Activated CD8-positive, alpha-beta T cell treated with anti-CD3 and anti-CD28 coated beads for 36 hours (primary cell): ENCODE data around the gene GMCL1. TPM values are rescaled to one million over a fixed set of nuclear protein-coding genes. Genes with fewer than 3 reads are reported as not detected.

Source experiments
- ATAC-seq: fragments of 200-7000 bp; cut with Tn5 transposase; one replicate; pipeline ENCODE4 v1.10.0; 2021; ENCODE audit warnings: mild to moderate bottlenecking, moderate library complexity
- CTCF ChIA-PET: fragments of 350-600 bp; sonication (Branson Sonifier 250); formaldehyde crosslinking; loops from one replicate; lab custom pipeline; 2021; ENCODE audit warnings: antibody characterized with exemption; lab: Charles Lee
- POLR2A ChIA-PET: fragments of 350-600 bp; sonication (Branson Sonifier 250); formaldehyde crosslinking; loops from one replicate; lab custom pipeline; 2021; ENCODE audit warnings: antibody characterized with exemption; lab: Charles Lee
- DNase-seq: peaks from one replicate; pipeline ENCODE4 v3.0.0-alpha.2; 2020
- H3K27ac Mint-ChIP-seq: one replicate; pipeline ENCODE4 v1.8.0; 2021; ENCODE audit warnings: mild to moderate bottlenecking, mixed read lengths
- H3K27me3 Mint-ChIP-seq: one replicate; pipeline ENCODE4 v1.8.0; 2021; ENCODE audit warnings: mixed read lengths
- H3K36me3 Mint-ChIP-seq: one replicate; pipeline ENCODE4 v1.8.0; 2021; ENCODE audit warnings: low read depth, mixed read lengths
- H3K4me1 Mint-ChIP-seq: one replicate; pipeline ENCODE4 v1.8.0; 2021; ENCODE audit warnings: low read depth, mixed read lengths
- H3K4me3 Mint-ChIP-seq: one replicate; pipeline ENCODE4 v1.8.0; 2021; ENCODE audit warnings: mild to moderate bottlenecking, moderate library complexity, mixed read lengths
- H3K9me3 Mint-ChIP-seq: one replicate; pipeline ENCODE4 v1.8.0; 2021; ENCODE audit warnings: mixed read lengths
- CTCF ChIP-seq: fragments of 200-600 bp; IDR thresholded peaks from one replicate; pipeline ENCODE4 v1.8.0; 2022; ENCODE audit warnings: antibody characterized with exemption, mild to moderate bottlenecking
- intact Hi-C: fragments of 100-400 bp; cut with micrococcal nuclease; formaldehyde crosslinking; loops from one replicate; pipeline ENCODE4 v1.10.0; 2022
- total RNA-seq, 2 experiments: library from RNA; stranded (reverse); gene quantifications; one replicate each; pipeline ENCODE4 v1.2.3, GENCODE V29; 2021

The GMCL1 gene
- total RNA-seq, 2 experiments from 2014 or later, result 18.1 to 20.4 TPM

GRCh38 chr2:69815717-69816116 is 13.7 kb upstream of the GMCL1 start:
- Mint-ChIP-seq H3K27me3 (no peaks in the 10 kb centered on the region), H3K27ac (no peak overlapping the region), H3K4me1 (peaks cover 4% of the 10 kb centered on the region), H3K4me3 (no peak overlapping the region), H3K36me3 (no peaks in the 10 kb centered on the region), H3K9me3 (no peaks in the 10 kb centered on the region)
- DNase-seq (no peak), ATAC-seq (no peak)
- CTCF ChIA-PET, result interaction anchor here (0.8 to 8.6 kb wide), 25 partner anchors 11 to 509 kb away, joined by 3 to 382 read pairs (median 9); partner anchors contain the start of genes ANXA4 and GMCL1
- TF ChIP-seq CTCF, result no peak
- intact Hi-C loops, result loop anchor here (5.0 kb wide), 1 partner anchor 43 kb away; no protein-coding TSS in a partner anchor
- POLR2A ChIA-PET, result interaction anchor here (2.4 kb wide), 1 partner anchor 13 kb away, joined by 6 read pairs; no protein-coding TSS in a partner anchor

GRCh38 chr2:69816923-69817542 is 12.4 kb upstream of the GMCL1 start:
- intact Hi-C loops, result loop anchor here (1.0 to 5.0 kb wide), 2 partner anchors 45 to 93 kb away; no protein-coding TSS in a partner anchor
- peak; percentile 94 for TF ChIP-seq CTCF
- ATAC-seq (peak; percentile 89), DNase-seq (peak; percentile 88)
- CTCF ChIA-PET, result interaction anchor here (0.5 to 8.6 kb wide), 45 partner anchors 9 to 441 kb away, joined by 3 to 382 read pairs (median 5); partner anchors contain the start of genes ANXA4 and GMCL1
- Mint-ChIP-seq H3K9me3 (no peaks in the 10 kb centered on the region), H3K36me3 (no peaks in the 10 kb centered on the region), H3K27ac (no peak overlapping the region), H3K27me3 (no peaks in the 10 kb centered on the region), H3K4me3 (no peak overlapping the region), H3K4me1 (peaks cover 4% of the 10 kb centered on the region)
- POLR2A ChIA-PET, result interaction anchor here (0.9 to 2.4 kb wide), 3 partner anchors 12 to 92 kb away, joined by 3 to 6 read pairs (median 5); no protein-coding TSS in a partner anchor

GRCh38 chr2:69817729-69818501 is 11.5 kb upstream of the GMCL1 start:
- ChIA-PET POLR2A (interaction anchor here (0.6 to 2.4 kb wide), 3 partner anchors 11 to 65 kb away, joined by 3 to 6 read pairs (median 3); no protein-coding TSS in a partner anchor), CTCF (interaction anchor here (1.2 to 8.6 kb wide), 17 partner anchors 9 to 442 kb away, joined by 4 to 382 read pairs (median 10); partner anchors contain the start of genes ANXA4 and GMCL1)
- DNase-seq, result no peak
- no peak for TF ChIP-seq CTCF
- H3K9me3 Mint-ChIP-seq, result no peaks in the 10 kb centered on the region
- no peaks in the 10 kb centered on the region for H3K27me3 Mint-ChIP-seq
- H3K4me1 Mint-ChIP-seq, result peaks cover 4% of the 10 kb centered on the region
- H3K36me3 Mint-ChIP-seq, result no peaks in the 10 kb centered on the region
- ATAC-seq, result no peak
- no peak overlapping the region for H3K27ac Mint-ChIP-seq
- no peak overlapping the region for H3K4me3 Mint-ChIP-seq
- intact Hi-C loops, result loop anchor here (1.0 to 5.0 kb wide), 2 partner anchors 46 to 94 kb away; no protein-coding TSS in a partner anchor

- no peaks in the 10 kb centered on the region for H3K27me3 Mint-ChIP-seq
- peaks cover 21% of the 10 kb centered on the region for H3K36me3 Mint-ChIP-seq
- H3K4me3 Mint-ChIP-seq, result peak overlapping the region; percentile 86
- no peak for ATAC-seq
- DNase-seq, result no peak
- TF ChIP-seq CTCF, result no peak
- no peaks in the 10 kb centered on the region for H3K9me3 Mint-ChIP-seq
- ChIA-PET POLR2A (interaction anchor here (0.8 to 1.3 kb wide), 4 partner anchors 11 to 448 kb away, joined by 3 to 6 read pairs (median 4); no protein-coding TSS in a partner anchor), CTCF (interaction anchor here (1.5 to 5.1 kb wide), 5 partner anchors 11 to 105 kb away, joined by 3 to 49 read pairs (median 9); no protein-coding TSS in a partner anchor)
- peak overlapping the region; percentile 95 for H3K27ac Mint-ChIP-seq
- peaks cover 33% of the 10 kb centered on the region for H3K4me1 Mint-ChIP-seq
- intact Hi-C loops, result no loop called here
Measured at GRCh38 chr2:69827796-69828540, 1.5 kb upstream of the GMCL1 start.
